Measurements from ENCODE around the gene NETO1. TPM values are rescaled to one million over a fixed set of nuclear protein-coding genes. Genes with fewer than 3 reads are reported as not detected.

NETO1 gene
- total and polyA plus RNA-seq, 2 experiments from 2014 or later, result 10.8 to 20.7 TPM

GRCh38 chr18:72849671-72850070 lies 18.1 kb downstream of the NETO1 start:
- peaks cover 13% of the 10 kb centered on the region for H3K4me1 ChIP-seq (ENCODE audit: insufficient read depth)
- Mint-ChIP-seq H3K27ac (no peak overlapping the region), H3K4me1 (peaks cover 21% of the 10 kb centered on the region), H3K9me3 (peaks cover 10% of the 10 kb centered on the region; the same call in 2 of the 3 replicates), H3K36me3 (ENCODE audit: low read depth) (peaks cover 35% of the 10 kb centered on the region), H3K4me3 (no peak overlapping the region), H3K27me3 (ENCODE audit: insufficient read depth, low read depth, poor library complexity) (peaks cover 2% of the 10 kb centered on the region)
- no peaks in the 10 kb centered on the region for H3K27me3 ChIP-seq (ENCODE audit: insufficient read depth)
- no peaks in the 10 kb centered on the region for H3K79me2 ChIP-seq (replicated peaks; ENCODE audit: insufficient read depth)
- no peaks in the 10 kb centered on the region for H3K36me3 ChIP-seq (ENCODE audit: insufficient read depth)
- H2AFZ ChIP-seq, result no peak overlapping the region
- no peak overlapping the region for H3K27ac ChIP-seq (ENCODE audit: low read depth)
- H3F3A ChIP-seq (replicated peaks; ENCODE audit: low read depth), result no peaks in the 10 kb centered on the region
- no peak for DNase-seq (ENCODE audit: low spot score)
- H3K4me3 ChIP-seq, result no peak overlapping the region
- no peak overlapping the region for H3K4me2 ChIP-seq
- TF ChIP-seq CTCF (conservative IDR thresholded peaks at IDR 0.05; ENCODE audit: low read depth in 2 of 2), result no peak
- TF ChIP-seq ZNF462 (CRISPR knock-in tag; IDR thresholded peaks at IDR 0.05), result no peak
- TF ChIP-seq REST (IDR thresholded peaks at IDR 0.05; ENCODE audit: unreplicated experiment), result no peak
- no peak for TF ChIP-seq ZNF114 (CRISPR knock-in tag; IDR thresholded peaks at IDR 0.05)
- TF ChIP-seq POLR2AphosphoS5 (IDR thresholded peaks at IDR 0.05; ENCODE audit: low read depth), result no peak
- TF ChIP-seq ETS1 (IDR thresholded peaks at IDR 0.05), result no peak
- no peak for TF ChIP-seq NANOG (IDR thresholded peaks at IDR 0.05; ENCODE audit: borderline replicate concordance)
- ATAC-seq, result no peak
- H3K9me2 ChIP-seq (ENCODE audit: insufficient read depth), result peaks cover 5% of the 10 kb centered on the region; the same call in 1 of the 2 replicates
- H4K20me1 ChIP-seq (replicated peaks; ENCODE audit: insufficient read depth), result no peaks in the 10 kb centered on the region

Data from GM23338 (cell line).